Stimulated activated CD8-positive, alpha-beta memory T cell treated with anti-CD3 and anti-CD28 coated beads, Interleukin-7, amount 100 ng/mL, for 24 hours (primary cell): ENCODE results near the gene LMNTD1.

ENCODE experiments used
- DNase-seq: peaks from one replicate; pipeline ENCODE4 v3.0.0-alpha.2; 2020; ENCODE audit warnings: low read depth

The LMNTD1 gene

GRCh38 chr12:25552681-25553080 lies 402 bp downstream of the LMNTD1 start:
- DNase-seq: no peak

GRCh38 chr12:25550186-25550585 lies 2.9 kb downstream of the LMNTD1 start:
- no peak for DNase-seq

- no peak for DNase-seq
These were observed 4.0 kb downstream of the LMNTD1 start for GRCh38 chr12:25549120-25549519.

- no peak for DNase-seq
These were observed 6.8 kb downstream of the LMNTD1 start for GRCh38 chr12:25546318-25546717.

- no peak for DNase-seq
These were observed 19.9 kb downstream of the LMNTD1 start for GRCh38 chr12:25533150-25533549.

GRCh38 chr12:25531502-25532052 lies 21.5 kb downstream of the LMNTD1 start:
- DNase-seq: no peak

GRCh38 chr12:25529738-25530137 lies 23.3 kb downstream of the LMNTD1 start:
- DNase-seq: no peak

GRCh38 chr12:25526778-25527177 lies 26.3 kb downstream of the LMNTD1 start:
- no peak for DNase-seq

- DNase-seq: no peak
These were observed 28.7 kb downstream of the LMNTD1 start for GRCh38 chr12:25524366-25524765.

- DNase-seq: no peak
These were observed 31.3 kb downstream of the LMNTD1 start for GRCh38 chr12:25521625-25522256.

- no peak for DNase-seq
These were observed 34.6 kb downstream of the LMNTD1 start for GRCh38 chr12:25518512-25518911.

GRCh38 chr12:25504744-25505143 lies 48.3 kb downstream of the LMNTD1 start:
- DNase-seq: no peak

GRCh38 chr12:25503666-25504065 lies 49.4 kb downstream of the LMNTD1 start:
- no peak for DNase-seq

GRCh38 chr12:25502596-25502995 lies 50.5 kb downstream of the LMNTD1 start:
- no peak for DNase-seq

- DNase-seq: no peak
These were observed 51.0 kb downstream of the LMNTD1 start for GRCh38 chr12:25502118-25502517.

- no peak for DNase-seq
These were observed 51.5 kb downstream of the LMNTD1 start for GRCh38 chr12:25501549-25501948.

- no peak for DNase-seq
These were observed 52.4 kb downstream of the LMNTD1 start for GRCh38 chr12:25500651-25501050.

- no peak for DNase-seq
These were observed 56.1 kb downstream of the LMNTD1 start for GRCh38 chr12:25497021-25497420.

GRCh38 chr12:25496098-25496587 lies 56.9 kb downstream of the LMNTD1 start:
- DNase-seq: no peak

GRCh38 chr12:25495331-25496097 lies 57.6 kb downstream of the LMNTD1 start:
- no peak for DNase-seq

- DNase-seq: no peak
These were observed 58.2 kb downstream of the LMNTD1 start for GRCh38 chr12:25494926-25495325.

- DNase-seq: no peak
These were observed 59.4 kb downstream of the LMNTD1 start for GRCh38 chr12:25493682-25494081.
